K562 (cell line): ENCODE results near the gene ZNF665. TPM values are rescaled to one million over a fixed set of nuclear protein-coding genes. Genes with fewer than 3 reads are reported as not detected.
A peak's percentile ranks its signal among the peaks of the same experiment; 100 is the strongest.

Experiments used
- ATAC-seq: fragments of 200-7000 bp; cut with Tn5 transposase; 3 replicates; pipeline ENCODE4 v1.9.1; 2020; ENCODE audit warnings: moderate library complexity
- BruUV-seq: library from RNA; stranded (reverse); fragments of 400-500 nt; replicated peaks from 2 replicates; lab custom pipeline; 2021; lab: Mats Ljungman, UMichigan
- CTCF ChIA-PET: fragments of 300-600 bp; formaldehyde crosslinking; extraction: SDS; loops from one replicate; lab custom pipeline; 2021; ENCODE audit warnings: low intra/inter-chr PET ratio; lab: Yijun Ruan, JAX
- POLR2A ChIA-PET: fragments of 300-600, 350-650 bp; sonication (Branson Sonifier 250); formaldehyde crosslinking; extraction: SDS; loops from one replicate; lab custom pipeline; 2021; ENCODE audit warnings: antibody characterized with exemption, inconsistent platforms; lab: Yijun Ruan, JAX
- DNase-seq, 4 experiments: peaks; one replicate each; pipeline versions ENCODE4 v3.0.0 to v3.0.0-alpha.2; 2011 to 2018; ENCODE audit warnings: low spot score in 3 of 4, mixed read lengths in 3 of 4; ENCODE audit errors: extremely low read depth in 1 of 4
- FAIRE-seq: peaks from 2 replicates; lab custom pipeline; 2011; peaks lifted over from hg19 to GRCh38; lab: Jason Lieb, UNC
- H2AFZ ChIP-seq: 2 replicates; pipeline ENCODE4 v1.6.0; 2011; ENCODE audit warnings: low read depth, low read length, control low read depth, inconsistent platforms
- H3K27ac ChIP-seq: fragments of 200-600 bp; 3 replicates; pipeline ENCODE4 v1.8.0; 2011; ENCODE audit warnings: low read depth, mild to moderate bottlenecking, control low read depth, inconsistent platforms, low read length, moderate library complexity, mixed read lengths; ENCODE audit errors: extremely low read depth
- H3K27me3 ChIP-seq, 2 experiments: fragments of 300-600 bp in 1 of 2; 2 replicates in 1 of 2; 3 replicates in 1 of 2; pipeline versions ENCODE4 v1.6.0 to v1.8.0; 2011; ENCODE audit warnings: inconsistent platforms in 2 of 2, low read length in 2 of 2, mild to moderate bottlenecking in 1 of 2, mixed read lengths in 1 of 2, moderate library complexity in 1 of 2; ENCODE audit not compliant: control insufficient read depth in 2 of 2, insufficient read depth in 2 of 2
- H3K36me3 ChIP-seq: fragments of 300-600 bp; 3 replicates; pipeline ENCODE4 v1.8.0; 2011; ENCODE audit warnings: mild to moderate bottlenecking, low read length, inconsistent platforms; ENCODE audit not compliant: control insufficient read depth, insufficient read depth
- H3K4me1 ChIP-seq, 2 experiments: fragments of 200-600 bp in 1 of 2; replicated peaks in 1 of 2; 2 replicates in 1 of 2; 3 replicates in 1 of 2; pipeline versions ENCODE4 v1.5.1 to v1.8.0; 2011; ENCODE audit warnings: inconsistent platforms in 2 of 2, low read length in 2 of 2, mild to moderate bottlenecking in 1 of 2, mixed read lengths in 1 of 2, moderate library complexity in 1 of 2; ENCODE audit not compliant: control insufficient read depth in 2 of 2, insufficient read depth in 2 of 2
- H3K4me2 ChIP-seq: 2 replicates; pipeline ENCODE4 v1.6.1; 2011; ENCODE audit warnings: low read length, control low read depth, inconsistent platforms, mixed read lengths; ENCODE audit not compliant: insufficient read depth
- H3K4me3 ChIP-seq: fragments of 200-600 bp; sonication (generic), shearing (Covaris generic); 2 replicates; pipeline ENCODE4 v1.5.1; 2016; ENCODE audit warnings: control low read depth, inconsistent platforms
- H3K79me2 ChIP-seq: fragments of 200-600 bp; 3 replicates; pipeline ENCODE4 v1.8.0; 2011; ENCODE audit warnings: low read length, inconsistent platforms; ENCODE audit not compliant: control insufficient read depth, insufficient read depth
- H3K9ac ChIP-seq, 2 experiments: 2 replicates each; pipeline versions ENCODE4 v1.6.0 to v1.6.1; 2011; ENCODE audit warnings: low read depth in 2 of 2, low read length in 2 of 2, control low read depth in 1 of 2, inconsistent platforms in 1 of 2, mild to moderate bottlenecking in 1 of 2, mixed read lengths in 1 of 2; ENCODE audit not compliant: insufficient read depth in 1 of 2
- H3K9me1 ChIP-seq: one replicate; pipeline ENCODE4 v1.6.0; 2011; ENCODE audit warnings: inconsistent platforms, mild to moderate bottlenecking, low read length, moderate library complexity; ENCODE audit not compliant: control insufficient read depth, insufficient read depth
- H3K9me3 ChIP-seq: replicated peaks from 2 replicates; pipeline ENCODE4 v1.5.1; 2011; ENCODE audit warnings: low read depth, low read length, inconsistent platforms; ENCODE audit not compliant: control insufficient read depth, insufficient read depth
- H4K20me1 ChIP-seq: replicated peaks from 2 replicates; pipeline ENCODE4 v1.6.1; 2011; ENCODE audit warnings: low read length, inconsistent platforms, mixed read lengths; ENCODE audit not compliant: control insufficient read depth, insufficient read depth
- CHCHD3 ChIP-seq: fragments of 250-450 bp; sonication (Bioruptor Pico); IDR thresholded peaks from 2 replicates; pipeline ENCODE4 v2.1.2; 2022; ENCODE audit warnings: mild to moderate bottlenecking
- GABPB1 ChIP-seq: sonication (generic); formaldehyde crosslinking; IDR thresholded peaks from 2 replicates; pipeline ENCODE4 v1.8.0; 2022; ENCODE audit warnings: mild to moderate bottlenecking, missing genetic modification reagents
- HDAC1 ChIP-seq, 2 experiments: fragments of 450-650 bp; IDR thresholded peaks; 2 replicates each; pipeline ENCODE4 v1.6.1; 2016 to 2017; ENCODE audit warnings: inconsistent platforms in 1 of 2, mild to moderate bottlenecking in 1 of 2, moderate library complexity in 1 of 2
- HMG20A ChIP-seq: fragments of 450-650 bp; formaldehyde crosslinking; conservative IDR thresholded peaks from 2 replicates; pipeline ENCODE4 v1.4.0; 2020; ENCODE audit warnings: mild to moderate bottlenecking, mixed read lengths
- MCM2 ChIP-seq: fragments of 450-650 bp; IDR thresholded peaks from 2 replicates; pipeline ENCODE4 v1.6.1; 2017; ENCODE audit warnings: low read depth, mild to moderate bottlenecking
- MECOM ChIP-seq: fragments of 250-450 bp; sonication (Bioruptor Pico); IDR thresholded peaks from 2 replicates; pipeline ENCODE4 v1.8.0; 2022; ENCODE audit warnings: inconsistent platforms
- PHTF2 ChIP-seq: fragments of 250-450 bp; sonication (Bioruptor Pico); IDR thresholded peaks from 2 replicates; pipeline ENCODE4 v1.5.0; 2021; ENCODE audit warnings: mild to moderate bottlenecking
- RNF2 ChIP-seq: sonication (generic); IDR thresholded peaks from 2 replicates; pipeline ENCODE4 v1.6.1; 2016
- SLC30A9 ChIP-seq: fragments of 250-450 bp; sonication (Bioruptor Pico); IDR thresholded peaks from 2 replicates; pipeline ENCODE4 v1.8.0; 2022; ENCODE audit warnings: mild to moderate bottlenecking, moderate library complexity
- ZNF253 ChIP-seq: fragments of 250-450 bp; sonication (Bioruptor Pico); conservative IDR thresholded peaks from 2 replicates; pipeline ENCODE4 v1.6.1; 2021; ENCODE audit warnings: mild to moderate bottlenecking
- ZNF445 ChIP-seq: fragments of 250-450 bp; sonication (Bioruptor Pico); IDR thresholded peaks from 2 replicates; pipeline ENCODE4 v1.4.0; 2020; ENCODE audit warnings: low read depth, mild to moderate bottlenecking, moderate library complexity
- ZNF77 ChIP-seq: fragments of 250-450 bp; sonication (Bioruptor Pico); IDR thresholded peaks from 2 replicates; pipeline ENCODE4 v1.5.0; 2020
- WGBS: fragments of 100-300 bp; shearing (Covaris generic); methylation state at CpG from one replicate; pipeline ENCODE4 v1.1.6; 2016; ENCODE audit warnings: low coverage, mixed read lengths; ENCODE audit not compliant: insufficient coverage; ENCODE audit errors: missing lambda C conversion rate; 5-methylcytosine and 5-hydroxymethylcytosine counted together
- in situ Hi-C: fragments of 300-500 bp; cut with MboI; formaldehyde crosslinking; loops from 4 replicates; pipeline ENCODE4 v1.15.0; 2018; ENCODE audit warnings: inconsistent platforms, mixed read lengths
- intact Hi-C: fragments of 100-400 bp; cut with micrococcal nuclease; formaldehyde crosslinking; loops from 2 replicates; pipeline ENCODE4 v1.14.2; 2022
- polyA plus RNA-seq, 8 experiments: library from polyadenylated mRNA; depleted of rRNA in 4 of 8; stranded (reverse) in 5 of 8; unstranded in 3 of 8; fragments of >200 nt; fragmentation: Nextera tagmentation in 2 of 8; fragmentation: Illumina TruSeq in 1 of 8; extraction: Ambion mirVana in 2 of 8; extraction: Trizol in 1 of 8; gene quantifications; 2 replicates each; pipeline versions ENCODE4 v1.2.1 to v1.2.3, GENCODE V29; 2011 to 2014; ENCODE audit warnings: inconsistent platforms in 1 of 8, missing spikeins in 1 of 8
- total RNA-seq, 7 experiments: library from RNA; depleted of rRNA in 6 of 7; stranded (reverse); fragments of >200 nt in 6 of 7; fragmentation: Illumina TruSeq in 2 of 7; extraction: Trizol in 2 of 7; gene quantifications; 2 replicates each; pipeline versions ENCODE4 v1.2.1 to v1.2.3, GENCODE V29; 2011 to 2021; ENCODE audit warnings: low replicate concordance in 1 of 7
- TF ChIP-seq, protein P1 (sequence below): fragments of 200-400 bp; formaldehyde crosslinking; IDR thresholded peaks from 2 replicates; pipeline ENCODE4 v1.6.1; 2017; ENCODE audit warnings: mild to moderate bottlenecking, low read depth, low read length, moderate library complexity
- TF ChIP-seq, protein P2 (sequence below): fragments of 250-450 bp; sonication (Bioruptor Pico); IDR thresholded peaks from 2 replicates; pipeline ENCODE4 v1.5.1; 2021; ENCODE audit warnings: mild to moderate bottlenecking
- TF ChIP-seq, protein P3 (sequence below): sonication (generic); formaldehyde crosslinking; IDR thresholded peaks from 2 replicates; pipeline ENCODE4 v1.8.0; 2023; ENCODE audit warnings: mild to moderate bottlenecking, missing genetic modification reagents
- TF ChIP-seq, protein P4 (sequence below), 3 experiments: IDR thresholded peaks in 2 of 3; conservative IDR thresholded peaks in 1 of 3; 2 replicates each; pipeline ENCODE4 v1.5.1; 2011 to 2012; ENCODE audit warnings: low read length in 3 of 3, mild to moderate bottlenecking in 3 of 3, control low read depth in 2 of 3, improper control_type of control experiment in 1 of 3, inconsistent platforms in 1 of 3, low read depth in 1 of 3, mixed read lengths in 1 of 3, moderate library complexity in 1 of 3; ENCODE audit not compliant: insufficient read depth in 2 of 3

Gene ZNF665
- total and polyA plus RNA-seq, 9 of the 15 experiments (the other 6 are each of a cell fraction or from before 2014, with no cell fraction given): 1.9 to 7.6 (median 2.8) TPM

DNA sequence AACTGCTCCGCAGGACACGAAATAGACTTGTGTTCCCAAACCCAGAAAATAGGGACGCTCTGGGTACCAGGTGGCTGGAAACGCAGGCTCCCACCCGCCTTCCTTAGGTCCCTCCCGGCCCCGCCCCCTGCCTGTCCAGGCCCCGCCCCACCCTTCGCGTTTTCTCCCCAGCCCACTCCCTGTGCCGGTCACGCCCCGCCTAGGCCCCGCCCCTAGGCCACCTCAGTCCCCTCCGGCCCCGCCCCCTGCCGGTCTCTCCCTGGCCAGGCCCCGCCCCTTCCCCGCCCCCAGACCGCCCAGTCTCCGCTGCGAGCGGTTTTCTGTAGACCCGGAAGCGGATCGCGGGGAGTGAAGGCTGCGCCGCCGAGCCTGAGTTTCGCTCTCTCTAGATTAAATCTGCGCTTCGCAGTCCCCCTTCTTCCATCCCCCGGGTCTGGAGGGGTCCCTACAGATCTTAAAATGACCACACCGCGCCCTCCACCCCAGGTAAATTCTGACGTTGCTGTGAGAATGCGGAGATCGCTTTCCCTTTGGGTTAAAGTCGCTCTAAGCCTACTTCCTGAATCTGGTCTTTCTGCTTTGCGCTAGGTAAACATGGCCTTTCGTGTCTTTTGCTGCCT is 3.7 kb upstream of the ZNF665 start:
- Histone ChIP-seq H3K9me3 (peaks cover 7% of the 10 kb centered on the region; the same call in 1 of the 2 replicates), H3K4me1 (peaks cover 0 to 15% of the 10 kb centered on the region in 2 experiments; a peak in 3 of 5 replicates), H3K79me2 (peaks cover 3% of the 10 kb centered on the region; the same call in 1 of the 3 replicates), H4K20me1 (no peaks in the 10 kb centered on the region), H3K27ac (peak overlapping the region; percentile 75), H2AFZ (peak overlapping the region; percentile 87), H3K4me3 (peak overlapping the region; percentile 53), H3K9ac (peak overlapping the region; percentile 64 to 87; a peak in 3 of 4 replicates), H3K27me3 (no peaks in the 10 kb centered on the region), H3K4me2 (peak overlapping the region; percentile 79; the same call in 1 of the 2 replicates), H3K9me1 (no peaks in the 10 kb centered on the region), H3K36me3 (no peaks in the 10 kb centered on the region)
- CTCF ChIA-PET: no interaction called here
- in situ Hi-C loops (loop anchor here (10.0 kb wide), 1 partner anchor 548 kb away; no protein-coding TSS in a partner anchor), intact Hi-C loops (no loop called here)
- FAIRE-seq: no peak
- peak; percentile 81 to 97 (median 95) for DNase-seq
- WGBS: 43% methylated on average over 23 of the region's 42 CpGs
- BruUV-seq: no TSS peak
- POLR2A ChIA-PET: no interaction called here
- peak; percentile 84 for ATAC-seq
- TF ChIP-seq GABPB1 (CRISPR knock-in tag) (no peak), MCM2 (no peak), PHTF2 (CRISPR knock-in tag) (no peak), HMG20A (CRISPR knock-in tag) (no peak), ZNF77 (CRISPR knock-in tag) (no peak), ZNF445 (CRISPR knock-in tag) (no peak), SLC30A9 (CRISPR knock-in tag) (no peak), ZNF253 (no peak), MECOM (no peak), HDAC1 (IDR thresholded peaks at IDR 0.05) (peak in 1 of 2 experiments; percentile 26; a peak in 1 of 4 replicates), CHCHD3 (CRISPR knock-in tag) (no peak), RNF2 (no peak)
- TF ChIP-seq, protein P1, sequence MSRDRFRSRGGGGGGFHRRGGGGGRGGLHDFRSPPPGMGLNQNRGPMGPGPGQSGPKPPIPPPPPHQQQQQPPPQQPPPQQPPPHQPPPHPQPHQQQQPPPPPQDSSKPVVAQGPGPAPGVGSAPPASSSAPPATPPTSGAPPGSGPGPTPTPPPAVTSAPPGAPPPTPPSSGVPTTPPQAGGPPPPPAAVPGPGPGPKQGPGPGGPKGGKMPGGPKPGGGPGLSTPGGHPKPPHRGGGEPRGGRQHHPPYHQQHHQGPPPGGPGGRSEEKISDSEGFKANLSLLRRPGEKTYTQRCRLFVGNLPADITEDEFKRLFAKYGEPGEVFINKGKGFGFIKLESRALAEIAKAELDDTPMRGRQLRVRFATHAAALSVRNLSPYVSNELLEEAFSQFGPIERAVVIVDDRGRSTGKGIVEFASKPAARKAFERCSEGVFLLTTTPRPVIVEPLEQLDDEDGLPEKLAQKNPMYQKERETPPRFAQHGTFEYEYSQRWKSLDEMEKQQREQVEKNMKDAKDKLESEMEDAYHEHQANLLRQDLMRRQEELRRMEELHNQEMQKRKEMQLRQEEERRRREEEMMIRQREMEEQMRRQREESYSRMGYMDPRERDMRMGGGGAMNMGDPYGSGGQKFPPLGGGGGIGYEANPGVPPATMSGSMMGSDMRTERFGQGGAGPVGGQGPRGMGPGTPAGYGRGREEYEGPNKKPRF: no peak
- TF ChIP-seq, protein P2, sequence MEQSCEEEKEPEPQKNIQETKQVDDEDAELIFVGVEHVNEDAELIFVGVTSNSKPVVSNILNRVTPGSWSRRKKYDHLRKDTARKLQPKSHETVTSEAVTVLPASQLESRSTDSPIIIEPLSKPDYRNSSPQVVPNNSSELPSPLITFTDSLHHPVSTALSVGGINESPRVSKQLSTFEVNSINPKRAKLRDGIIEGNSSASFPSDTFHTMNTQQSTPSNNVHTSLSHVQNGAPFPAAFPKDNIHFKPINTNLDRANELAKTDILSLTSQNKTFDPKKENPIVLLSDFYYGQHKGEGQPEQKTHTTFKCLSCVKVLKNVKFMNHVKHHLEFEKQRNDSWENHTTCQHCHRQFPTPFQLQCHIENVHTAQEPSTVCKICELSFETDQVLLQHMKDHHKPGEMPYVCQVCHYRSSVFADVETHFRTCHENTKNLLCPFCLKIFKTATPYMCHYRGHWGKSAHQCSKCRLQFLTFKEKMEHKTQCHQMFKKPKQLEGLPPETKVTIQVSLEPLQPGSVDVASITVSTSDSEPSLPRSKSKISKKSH (CRISPR knock-in tag): no peak
- TF ChIP-seq, protein P3, sequence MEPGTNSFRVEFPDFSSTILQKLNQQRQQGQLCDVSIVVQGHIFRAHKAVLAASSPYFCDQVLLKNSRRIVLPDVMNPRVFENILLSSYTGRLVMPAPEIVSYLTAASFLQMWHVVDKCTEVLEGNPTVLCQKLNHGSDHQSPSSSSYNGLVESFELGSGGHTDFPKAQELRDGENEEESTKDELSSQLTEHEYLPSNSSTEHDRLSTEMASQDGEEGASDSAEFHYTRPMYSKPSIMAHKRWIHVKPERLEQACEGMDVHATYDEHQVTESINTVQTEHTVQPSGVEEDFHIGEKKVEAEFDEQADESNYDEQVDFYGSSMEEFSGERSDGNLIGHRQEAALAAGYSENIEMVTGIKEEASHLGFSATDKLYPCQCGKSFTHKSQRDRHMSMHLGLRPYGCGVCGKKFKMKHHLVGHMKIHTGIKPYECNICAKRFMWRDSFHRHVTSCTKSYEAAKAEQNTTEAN: no peak
- TF ChIP-seq, protein P4, sequence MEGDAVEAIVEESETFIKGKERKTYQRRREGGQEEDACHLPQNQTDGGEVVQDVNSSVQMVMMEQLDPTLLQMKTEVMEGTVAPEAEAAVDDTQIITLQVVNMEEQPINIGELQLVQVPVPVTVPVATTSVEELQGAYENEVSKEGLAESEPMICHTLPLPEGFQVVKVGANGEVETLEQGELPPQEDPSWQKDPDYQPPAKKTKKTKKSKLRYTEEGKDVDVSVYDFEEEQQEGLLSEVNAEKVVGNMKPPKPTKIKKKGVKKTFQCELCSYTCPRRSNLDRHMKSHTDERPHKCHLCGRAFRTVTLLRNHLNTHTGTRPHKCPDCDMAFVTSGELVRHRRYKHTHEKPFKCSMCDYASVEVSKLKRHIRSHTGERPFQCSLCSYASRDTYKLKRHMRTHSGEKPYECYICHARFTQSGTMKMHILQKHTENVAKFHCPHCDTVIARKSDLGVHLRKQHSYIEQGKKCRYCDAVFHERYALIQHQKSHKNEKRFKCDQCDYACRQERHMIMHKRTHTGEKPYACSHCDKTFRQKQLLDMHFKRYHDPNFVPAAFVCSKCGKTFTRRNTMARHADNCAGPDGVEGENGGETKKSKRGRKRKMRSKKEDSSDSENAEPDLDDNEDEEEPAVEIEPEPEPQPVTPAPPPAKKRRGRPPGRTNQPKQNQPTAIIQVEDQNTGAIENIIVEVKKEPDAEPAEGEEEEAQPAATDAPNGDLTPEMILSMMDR (IDR thresholded peaks at IDR 0.05 in 2 of 3, conservative IDR thresholded peaks at IDR 0.05 in 1 of 3; ENCODE audit: insufficient read depth in 2 of 3, low read depth in 1 of 3, low read length in 3 of 3): no peak
